GM15510 (cell line): ENCODE measurements around the gene MC1R.

Source experiments
- POLR2A ChIP-seq: IDR thresholded peaks from 3 replicates; pipeline ENCODE4 v1.6.1; 2011; ENCODE audit warnings: borderline replicate concordance; ENCODE audit not compliant: insufficient read length; ENCODE audit errors: extremely low read depth

The MC1R gene

GRCh38 chr16:89906140-89907025, 12.3 kb upstream of the MC1R start:
- no peak for TF ChIP-seq POLR2A

GRCh38 chr16:89907055-89907814, 11.4 kb upstream of the MC1R start:
- no peak for TF ChIP-seq POLR2A

DNA sequence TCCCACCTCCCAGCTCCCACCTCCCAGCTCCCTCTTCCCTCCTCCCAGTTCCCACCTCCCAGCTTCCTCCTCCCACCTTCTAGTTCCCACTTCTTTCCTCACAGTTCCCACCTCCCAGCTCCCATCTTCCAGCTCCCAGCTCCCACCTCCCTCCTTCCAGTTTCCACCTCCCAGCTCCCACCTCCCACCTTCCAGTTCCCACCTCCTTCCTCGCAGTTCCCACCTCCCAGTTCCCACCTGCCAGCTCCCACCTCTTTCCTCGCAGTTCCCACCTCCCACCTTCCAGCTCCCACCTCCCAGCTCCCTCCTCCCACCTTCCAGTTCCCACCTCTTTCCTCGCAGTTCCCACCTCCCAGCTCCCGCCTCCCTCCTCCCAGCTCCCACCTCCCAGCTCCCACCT, 10.4 kb upstream of the MC1R start:
- no peak for TF ChIP-seq POLR2A

DNA sequence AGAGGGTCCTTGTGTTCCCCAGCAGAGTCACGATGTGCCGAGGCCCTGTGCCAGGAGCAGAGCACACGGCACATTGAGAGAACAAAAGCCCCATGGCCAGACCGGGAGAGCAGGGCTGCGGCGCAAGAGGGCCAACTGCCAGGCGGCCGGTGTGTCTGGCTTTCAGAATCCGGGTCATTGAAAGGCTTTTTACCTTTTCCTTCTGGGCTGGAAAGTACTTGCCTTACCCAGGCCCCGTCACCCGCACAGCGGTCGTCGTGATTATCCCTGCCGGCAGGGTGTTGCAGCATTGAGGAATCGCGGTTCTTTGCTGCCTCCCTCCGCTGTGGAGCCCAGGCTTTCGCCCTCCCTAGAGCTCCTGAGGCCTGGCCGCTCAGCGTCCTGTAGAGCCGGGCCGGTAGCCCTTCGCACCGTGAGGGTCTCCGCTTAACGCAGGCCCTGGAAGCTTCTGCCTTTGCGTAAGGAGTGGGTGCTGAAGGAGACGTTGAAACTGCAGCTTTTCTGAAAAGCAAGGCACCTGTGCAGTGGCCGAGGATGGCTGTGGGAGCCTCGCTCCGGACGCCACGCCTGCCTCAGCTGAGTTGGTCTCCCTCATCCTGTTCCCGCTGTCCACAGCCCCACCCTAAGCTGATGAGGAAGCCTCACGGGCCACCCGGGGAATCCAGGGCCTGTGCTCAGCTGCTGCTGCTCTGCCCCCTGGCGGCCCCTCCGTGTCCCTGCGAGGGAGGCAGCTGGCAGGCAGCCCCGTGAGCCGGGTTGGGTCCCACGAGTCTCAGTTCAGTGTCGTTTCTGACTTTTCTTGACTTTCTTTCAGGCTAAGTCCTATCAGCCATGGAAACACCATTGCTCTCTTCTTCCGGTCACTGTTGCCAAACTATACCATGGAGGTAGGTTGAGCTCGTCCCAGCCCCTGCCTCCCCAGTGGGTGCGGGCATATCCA, 8.6 kb upstream of the MC1R start:
- TF ChIP-seq POLR2A, result no peak

GRCh38 chr16:89910717-89911354, 7.8 kb upstream of the MC1R start:
- TF ChIP-seq POLR2A, result no peak

GRCh38 chr16:89911375-89911774, 7.3 kb upstream of the MC1R start:
- TF ChIP-seq POLR2A, result no peak

- no peak for TF ChIP-seq POLR2A
These were observed 6.5 kb upstream of the MC1R start for GRCh38 chr16:89912143-89912542.

DNA sequence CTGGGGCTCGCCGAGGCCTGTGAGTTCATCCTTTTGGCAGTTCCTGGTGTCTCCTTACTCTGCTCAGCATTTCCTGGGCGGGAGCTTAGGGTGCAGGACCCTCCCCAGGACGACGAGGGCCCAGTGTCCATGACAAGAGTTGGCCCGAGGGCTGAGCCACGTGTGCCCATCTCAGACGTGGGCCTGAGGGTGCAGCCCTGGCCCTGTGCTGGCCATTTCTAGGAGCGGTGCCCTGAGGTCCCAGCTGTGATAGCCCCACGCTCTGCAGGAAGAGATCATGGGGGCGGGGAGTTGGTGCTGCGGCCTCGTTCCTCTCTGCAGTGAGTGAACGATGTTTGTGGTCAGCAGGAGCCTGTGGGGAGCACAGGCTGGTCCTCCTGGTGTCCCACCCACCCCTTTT, 6.0 kb upstream of the MC1R start:
- no peak for TF ChIP-seq POLR2A

DNA sequence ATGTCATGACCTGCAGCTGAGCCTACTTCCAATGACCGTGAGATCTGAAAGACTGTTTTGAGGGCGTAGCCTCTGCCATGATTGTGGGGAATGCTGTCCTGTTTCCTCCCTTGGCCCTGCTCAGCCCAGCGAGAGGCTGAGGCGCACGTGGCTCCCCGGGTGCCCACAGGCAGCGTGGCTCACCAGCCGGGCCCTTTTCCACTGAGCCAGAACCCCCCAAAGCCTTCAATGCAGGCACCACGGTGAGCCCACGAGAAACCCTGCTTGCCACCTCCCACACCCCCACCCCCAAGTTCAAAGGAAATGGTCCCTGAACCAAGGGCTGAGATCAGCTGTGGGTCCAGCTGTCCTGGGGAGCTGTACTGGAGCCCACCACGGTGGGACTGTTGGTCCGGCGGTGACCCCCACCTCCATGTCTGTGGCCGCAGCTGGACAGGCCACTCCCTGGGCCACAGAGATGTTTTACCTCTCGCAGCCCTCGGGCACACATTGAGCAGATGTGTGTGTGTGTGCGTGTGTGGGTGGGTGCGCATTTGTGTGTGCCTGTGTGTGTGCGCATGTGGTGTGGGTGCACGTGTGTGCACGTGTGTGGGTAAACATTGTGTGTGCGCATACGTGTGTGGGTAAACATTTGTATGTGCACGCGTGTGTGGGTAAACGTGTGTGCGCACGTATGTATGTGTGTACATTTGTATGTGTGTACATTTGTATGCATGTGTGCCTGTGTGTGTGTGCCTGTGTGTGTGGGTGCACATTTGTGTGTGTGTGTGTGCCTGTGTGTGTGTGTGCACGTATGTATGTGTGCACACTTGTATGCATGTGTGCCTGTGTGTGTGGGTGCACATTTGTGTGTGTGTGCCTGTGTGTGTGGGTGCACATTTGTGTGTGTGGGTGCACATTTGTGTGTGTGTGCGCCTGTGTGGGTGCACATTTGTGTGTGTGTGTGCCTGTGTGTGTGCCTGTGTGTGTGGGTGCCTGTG, 5.0 kb upstream of the MC1R start:
- TF ChIP-seq POLR2A, result no peak

DNA sequence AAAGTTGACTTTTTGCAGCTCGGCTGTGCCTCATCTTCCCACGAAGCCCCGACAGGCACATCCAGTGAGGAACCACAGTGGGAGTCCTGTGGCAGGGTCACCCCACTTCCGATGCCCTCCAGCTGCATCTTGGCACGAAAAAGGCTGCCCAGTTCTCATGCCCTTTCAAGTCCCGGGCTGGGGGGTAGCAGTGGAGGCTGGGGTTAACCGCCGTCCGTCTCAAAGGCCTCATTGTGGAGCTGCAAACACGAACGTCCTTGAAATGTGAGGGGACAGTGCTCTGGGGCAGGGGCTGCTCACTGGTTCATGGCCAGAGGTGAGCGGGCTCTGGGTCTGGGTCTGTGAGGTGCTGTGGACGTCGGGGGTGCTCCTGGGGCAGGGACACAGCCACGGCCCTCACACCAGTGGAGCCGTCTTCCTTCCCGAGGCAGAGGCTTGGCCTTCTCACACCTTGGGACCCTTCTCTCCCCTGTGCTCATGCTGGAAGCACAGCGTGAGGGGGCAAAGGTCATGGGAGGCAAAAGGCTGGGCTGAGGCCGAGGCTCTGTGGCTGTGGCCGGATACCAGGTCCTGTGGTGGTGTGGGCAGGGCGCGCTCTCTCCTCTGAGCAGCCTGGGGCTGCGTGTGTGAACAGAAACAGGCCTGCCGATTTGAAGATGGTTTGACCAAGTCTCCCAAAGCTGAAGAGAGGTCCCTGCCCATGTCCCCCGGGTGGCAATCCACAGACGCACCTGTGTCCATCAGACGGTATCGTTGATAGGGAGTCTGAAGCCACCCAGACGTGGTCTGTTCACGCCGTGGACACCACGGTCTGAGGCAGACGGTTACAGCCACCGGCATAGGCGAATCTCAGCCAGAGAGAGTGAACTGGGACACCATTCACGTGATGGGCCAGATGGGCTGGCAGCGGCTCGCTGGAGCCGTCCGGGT, 3.1 kb upstream of the MC1R start:
- TF ChIP-seq POLR2A, result no peak

- TF ChIP-seq POLR2A, result peak; percentile 55
These were observed 749 bp upstream of the MC1R start for GRCh38 chr16:89917773-89918452.
